Activated CD8-positive, alpha-beta memory T cell treated with anti-CD3 and anti-CD28 coated beads, Interleukin-2, amount 50 U/mL, for 24 hours (primary cell): ENCODE measurements around the gene GTF3C1.

Experiments used
- DNase-seq: peaks from one replicate; pipeline ENCODE4 v3.0.0-alpha.2; 2020; ENCODE audit errors: extremely low read depth

GTF3C1 gene

GRCh38 chr16:27517664-27518063 lies 32.0 kb downstream of the GTF3C1 start:
- DNase-seq, result no peak

DNA sequence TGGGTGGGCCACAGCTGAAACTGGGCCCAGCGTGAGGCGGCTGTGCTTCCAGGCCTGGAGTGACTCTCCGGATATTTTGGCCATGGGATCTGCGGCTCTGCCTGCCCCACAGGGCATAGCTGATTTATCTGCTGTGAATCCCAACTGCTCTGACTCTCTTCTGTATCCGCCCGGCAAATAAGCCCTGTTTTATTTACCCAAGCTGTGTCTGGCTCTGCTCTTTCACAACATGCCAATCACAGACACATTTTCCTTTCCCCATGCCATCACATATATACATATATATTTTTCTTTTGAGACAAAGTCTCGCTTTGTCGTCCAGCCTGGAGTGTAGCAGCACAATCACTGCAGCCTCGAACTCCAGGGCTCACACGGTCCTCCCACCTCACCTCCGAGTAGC lies 33.3 kb downstream of the GTF3C1 start:
- DNase-seq, result no peak

GRCh38 chr16:27515874-27516353 lies 33.8 kb downstream of the GTF3C1 start:
- no peak for DNase-seq

DNA sequence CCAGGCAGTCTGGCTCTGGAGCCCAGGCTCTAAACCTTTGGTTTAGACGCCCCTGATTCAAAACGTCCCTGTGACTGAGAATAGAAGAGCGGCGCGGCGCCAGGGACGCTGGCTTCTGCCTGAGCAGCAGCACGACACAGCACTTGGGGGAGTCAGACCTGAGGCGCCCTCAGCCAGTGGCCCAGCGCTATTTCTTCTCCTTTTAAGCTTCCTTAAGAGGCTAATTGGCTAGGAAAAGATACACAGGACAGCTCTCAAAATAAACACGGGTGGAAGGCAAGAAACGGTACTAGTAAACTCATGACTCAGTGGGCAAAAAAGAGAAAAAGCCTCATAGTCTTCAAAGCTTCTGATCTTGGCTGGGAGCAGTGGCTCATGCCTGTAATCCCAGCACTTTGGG lies 34.9 kb downstream of the GTF3C1 start:
- DNase-seq, result no peak

- no peak for DNase-seq
Observed at GRCh38 chr16:27511657-27512448, 37.9 kb downstream of the GTF3C1 start.

DNA sequence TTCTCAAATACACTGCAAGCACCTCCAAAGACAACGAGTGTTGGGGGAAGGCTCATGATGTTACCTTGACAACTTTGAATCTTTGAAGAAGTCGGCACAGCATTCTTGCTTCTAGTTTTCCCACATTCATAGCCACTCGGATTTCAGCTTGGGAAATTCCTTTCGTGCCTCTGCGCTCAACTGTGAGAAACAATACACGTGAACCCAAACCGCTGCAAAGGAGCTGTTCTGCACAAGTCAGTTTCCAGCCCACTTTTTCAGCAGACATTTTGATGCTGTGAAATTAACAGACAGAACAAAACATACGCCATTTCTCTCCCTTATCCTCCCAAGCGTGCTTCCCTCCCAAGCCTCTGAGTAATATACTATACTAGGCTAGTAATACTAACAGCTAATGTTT lies 41.2 kb downstream of the GTF3C1 start:
- no peak for DNase-seq

DNA sequence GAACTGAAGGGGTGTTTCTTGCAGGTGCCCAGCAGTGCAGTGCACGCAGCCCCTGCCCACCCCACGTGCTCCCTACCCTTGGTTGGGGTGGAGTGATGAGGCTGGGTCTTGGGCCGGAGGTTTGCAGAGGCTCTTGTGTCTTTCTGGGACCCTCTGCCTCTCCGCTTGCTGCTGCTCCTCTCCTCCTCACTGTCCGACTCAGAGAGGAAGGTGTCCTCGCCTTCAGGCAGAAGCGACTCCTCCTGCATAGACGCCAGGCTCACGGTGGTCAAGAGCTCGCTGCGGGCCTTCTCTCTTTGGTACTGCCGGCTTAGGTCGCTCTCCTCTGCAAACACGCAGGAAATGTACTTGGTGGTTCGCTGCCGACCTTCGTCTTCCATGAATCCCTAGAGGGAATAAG lies 42.9 kb downstream of the GTF3C1 start:
- no peak for DNase-seq

DNA sequence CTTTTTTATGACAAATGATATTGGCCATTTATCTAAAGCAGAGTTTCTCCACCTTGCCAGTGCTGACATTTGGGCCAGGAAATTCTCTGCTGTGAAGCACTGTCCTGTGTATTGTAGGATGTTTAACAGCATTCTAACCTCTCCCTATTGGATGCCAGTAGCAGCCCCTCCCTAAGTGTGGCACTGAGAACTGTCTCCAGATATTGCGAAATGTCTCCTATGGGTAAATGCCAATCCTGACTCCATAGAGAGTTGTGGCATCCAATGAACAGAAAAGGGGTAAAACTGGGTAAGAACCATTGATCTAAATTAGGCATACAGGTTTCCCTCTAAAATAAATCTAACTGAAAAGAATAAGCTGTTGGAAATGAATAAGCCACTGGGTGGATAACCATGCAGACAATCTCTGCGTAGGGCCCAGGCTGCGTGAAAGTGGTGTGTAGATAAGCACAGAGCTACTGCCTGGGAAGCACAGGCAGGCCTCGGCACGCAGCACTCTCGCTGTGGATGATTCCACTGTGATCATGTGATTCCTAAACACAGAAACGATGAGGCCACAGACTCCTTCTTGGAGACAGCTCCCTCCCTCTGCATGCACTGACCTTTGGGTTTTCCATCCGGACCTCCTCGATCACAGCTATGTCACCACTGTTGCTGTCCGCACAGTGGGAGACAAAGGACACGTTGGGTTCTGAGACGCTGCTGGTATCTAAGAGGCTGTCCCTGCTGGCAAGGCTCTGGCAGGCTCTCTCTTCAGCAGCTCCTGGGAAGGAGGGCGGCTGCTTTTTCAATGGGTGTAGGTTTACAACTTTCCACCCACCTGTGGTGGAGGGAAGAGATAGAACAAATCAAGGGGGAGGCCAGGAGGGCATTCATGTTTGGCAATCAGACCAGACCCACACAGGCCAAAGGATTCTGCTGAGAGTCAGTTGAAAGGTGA lies 44.1 kb downstream of the GTF3C1 start:
- no peak for DNase-seq

DNA sequence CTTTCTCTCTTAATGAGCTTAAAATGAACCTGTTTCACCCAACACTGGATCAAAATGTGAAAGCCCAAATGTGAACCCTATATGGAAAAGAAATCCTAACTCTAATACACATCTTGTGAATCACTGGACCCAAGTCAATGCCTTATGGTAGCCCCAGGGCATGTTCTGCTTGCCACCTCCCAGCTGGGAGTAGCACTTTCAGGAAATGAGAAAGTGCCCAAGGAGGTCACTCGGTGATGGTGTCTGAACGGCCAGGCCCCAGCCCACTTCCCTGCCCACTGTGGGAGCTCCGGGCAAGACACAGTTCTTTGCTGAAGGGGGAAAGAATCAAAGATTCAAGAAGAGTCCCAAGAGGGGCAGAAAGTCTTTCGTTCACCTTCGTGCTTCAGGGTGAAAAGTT lies 46.1 kb downstream of the GTF3C1 start:
- no peak for DNase-seq

GRCh38 chr16:27500801-27501200 lies 48.9 kb downstream of the GTF3C1 start:
- no peak for DNase-seq

DNA sequence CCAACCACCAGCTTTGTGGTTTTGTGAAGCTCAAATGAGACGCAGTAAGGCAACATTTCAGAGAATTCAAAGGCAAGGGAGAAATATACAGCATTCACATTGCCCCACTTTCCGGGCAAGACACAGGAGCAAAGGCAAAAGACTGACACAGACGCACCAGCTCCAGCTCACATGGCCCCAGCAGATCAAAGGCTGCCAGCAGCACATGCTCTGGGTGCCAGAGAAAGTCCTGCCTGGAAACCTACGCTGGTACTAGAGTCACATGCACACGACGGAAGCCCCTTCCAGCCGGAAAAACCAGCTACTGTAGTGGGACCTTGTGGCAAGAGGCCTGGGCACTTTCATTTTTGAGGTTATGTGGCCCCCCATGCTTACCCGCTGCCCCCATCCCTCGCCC lies 50.1 kb downstream of the GTF3C1 start:
- no peak for DNase-seq

DNA sequence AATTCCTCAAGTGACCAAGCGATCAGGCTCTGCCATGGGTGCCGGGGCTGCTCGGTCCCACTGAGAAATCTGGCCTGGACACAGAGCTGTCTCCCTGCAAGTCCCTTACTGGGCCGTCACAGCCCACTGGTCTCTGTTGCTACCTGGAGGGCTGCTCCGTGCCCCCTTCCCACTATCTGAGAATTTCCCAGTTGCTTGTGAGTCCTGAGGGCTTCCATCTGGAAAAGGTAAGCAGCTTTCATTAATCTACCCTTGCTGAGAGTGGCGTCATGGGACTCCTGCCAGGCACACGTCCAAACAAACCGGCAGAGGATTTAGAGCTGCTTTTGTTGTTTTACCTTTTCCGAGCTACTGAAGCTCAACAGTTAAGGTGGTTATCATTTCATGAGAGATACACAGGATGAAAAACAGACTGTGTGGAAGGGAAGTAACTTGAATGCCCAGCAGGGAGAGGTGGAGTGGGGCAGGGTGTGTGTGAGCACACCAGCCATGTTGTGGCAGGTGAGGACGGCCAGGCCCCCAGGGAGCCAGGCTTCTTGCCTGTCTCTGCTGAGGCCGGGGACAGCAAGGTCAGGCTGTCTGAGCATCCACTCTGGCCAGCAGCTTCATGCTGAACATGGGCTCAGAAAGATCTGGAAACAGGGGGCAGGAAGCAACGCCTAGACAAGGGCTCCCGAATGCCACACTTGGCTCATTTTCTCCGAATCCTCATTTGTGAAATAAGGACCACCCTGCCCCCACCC lies 50.6 kb downstream of the GTF3C1 start:
- DNase-seq, result no peak

GRCh38 chr16:27498031-27498825 lies 51.5 kb downstream of the GTF3C1 start:
- no peak for DNase-seq

GRCh38 chr16:27495191-27495590 lies 54.5 kb downstream of the GTF3C1 start:
- DNase-seq, result no peak

DNA sequence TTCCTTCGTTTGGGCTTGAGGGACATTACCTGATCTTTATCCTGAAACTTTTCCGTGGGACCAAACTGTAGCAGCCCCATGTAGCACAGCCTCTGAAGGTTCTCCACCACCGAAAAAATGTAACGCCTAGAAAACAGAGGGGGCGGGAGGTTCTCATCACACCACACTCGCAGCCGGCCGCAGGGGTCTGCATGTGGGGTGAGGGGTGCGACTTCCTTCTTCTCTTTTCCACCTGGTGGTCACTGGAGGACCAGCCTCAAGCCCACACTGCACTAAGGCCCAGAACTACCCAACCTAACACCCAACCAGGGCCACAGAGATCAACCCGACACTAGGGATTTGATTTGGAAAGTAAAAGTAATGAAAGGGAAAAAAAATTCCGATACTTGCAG lies 57.1 kb downstream of the GTF3C1 start:
- no peak for DNase-seq

- DNase-seq, result no peak
Observed at GRCh38 chr16:27491894-27492587, 57.7 kb downstream of the GTF3C1 start.

DNA sequence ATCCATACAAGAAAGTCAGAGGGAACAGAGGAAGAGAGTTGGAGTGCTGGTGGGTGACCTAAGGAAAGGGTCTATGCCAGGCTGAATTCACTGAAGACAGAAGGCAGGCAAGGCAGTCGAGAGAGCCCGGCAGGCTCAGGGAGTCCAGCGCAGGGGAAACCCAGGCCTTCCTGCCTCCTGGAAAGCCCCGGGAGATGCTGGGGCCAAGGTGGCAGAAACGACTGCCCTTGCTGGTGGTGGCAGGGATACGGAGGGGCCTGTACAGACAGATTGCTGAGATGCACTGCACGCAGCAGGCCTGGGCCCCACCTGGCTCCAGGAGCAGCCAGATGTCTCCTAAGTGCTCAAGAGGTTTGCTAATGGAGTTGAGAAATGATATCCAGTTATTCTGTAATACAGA lies 59.8 kb downstream of the GTF3C1 start:
- DNase-seq, result no peak

GRCh38 chr16:27489421-27489820 lies 60.3 kb downstream of the GTF3C1 start:
- no peak for DNase-seq

GRCh38 chr16:27486760-27487159 lies 63.0 kb downstream of the GTF3C1 start:
- DNase-seq, result no peak

DNA sequence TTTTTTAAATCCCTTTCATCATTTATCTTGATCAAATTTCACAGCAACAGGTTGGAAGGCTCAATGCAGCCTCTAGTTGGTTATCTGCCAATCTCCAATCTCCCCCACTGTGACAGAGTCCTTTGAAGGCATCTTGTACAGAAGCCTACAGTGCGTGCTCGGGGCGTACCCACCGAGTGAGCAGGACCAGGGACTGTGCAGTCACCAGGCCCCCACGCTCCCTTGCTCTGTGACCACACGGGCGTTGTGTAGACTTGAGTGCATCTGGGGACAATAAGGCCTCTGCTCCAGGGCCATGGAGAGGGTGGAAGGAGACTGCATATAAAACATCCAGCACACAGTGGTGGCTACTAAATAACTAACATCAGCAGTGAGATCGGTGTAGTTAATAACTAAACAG lies 63.4 kb downstream of the GTF3C1 start:
- no peak for DNase-seq

DNA sequence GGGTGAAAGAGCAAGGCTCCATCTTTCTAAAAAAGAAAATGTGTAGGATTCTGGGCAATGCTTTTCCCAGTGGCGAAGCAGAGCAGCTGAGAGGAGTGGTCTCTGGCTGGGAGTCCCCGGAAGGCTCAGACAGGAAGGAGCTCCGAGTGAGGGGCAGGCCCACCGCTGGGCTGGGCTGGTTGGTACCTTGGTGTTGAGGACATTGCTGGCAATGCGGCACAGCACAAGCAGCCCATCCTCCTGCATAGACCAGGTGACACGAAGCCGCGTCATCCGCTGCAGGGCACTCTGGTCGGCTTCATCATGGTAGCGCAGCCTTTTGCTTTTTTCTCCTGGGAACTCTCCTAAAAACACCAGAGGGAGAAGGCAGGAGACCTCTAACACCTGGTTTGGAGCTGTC lies 63.9 kb downstream of the GTF3C1 start:
- no peak for DNase-seq
